Endodermal cell (in vitro differentiated cells): ENCODE results near the gene SCYGR3. TPM values are rescaled to one million over a fixed set of nuclear protein-coding genes. Genes with fewer than 3 reads are reported as not detected.

Experiments used
- DNase-seq: peaks from one replicate; pipeline ENCODE4 v3.0.0-alpha.2; 2017
- H3K27ac ChIP-seq: 2 replicates; pipeline ENCODE4 v1.5.1; 2013; ENCODE audit warnings: mild to moderate bottlenecking, low read depth, low read length, moderate library complexity
- H3K27me3 ChIP-seq: 2 replicates; pipeline ENCODE4 v1.6.1; 2013; ENCODE audit warnings: mild to moderate bottlenecking, low read length, moderate library complexity; ENCODE audit not compliant: insufficient read depth, control insufficient read depth, poor library complexity, severe bottlenecking
- H3K36me3 ChIP-seq: 2 replicates; pipeline ENCODE4 v1.7.0; 2013; ENCODE audit warnings: mild to moderate bottlenecking, low read length, moderate library complexity; ENCODE audit not compliant: control insufficient read depth, insufficient read depth
- H3K4me1 ChIP-seq: one replicate; pipeline ENCODE4 v1.7.0; 2013; ENCODE audit warnings: low read length; ENCODE audit not compliant: control insufficient read depth, insufficient read depth
- H3K4me3 ChIP-seq: 2 replicates; pipeline ENCODE4 v1.5.1; 2013; ENCODE audit warnings: mild to moderate bottlenecking, low read length, moderate library complexity
- H3K9ac ChIP-seq: 2 replicates; pipeline ENCODE4 v1.6.1; 2013; ENCODE audit warnings: mild to moderate bottlenecking, low read length, moderate library complexity; ENCODE audit not compliant: poor library complexity, severe bottlenecking; ENCODE audit errors: extremely low read depth
- H3K9me3 ChIP-seq: 2 replicates; pipeline ENCODE4 v1.6.1; 2013; ENCODE audit warnings: mild to moderate bottlenecking, low read length, moderate library complexity; ENCODE audit not compliant: control insufficient read depth
- H3K27ac Mint-ChIP-seq: 2 replicates; pipeline ENCODE4 v1.8.0; 2020; ENCODE audit warnings: mixed read lengths
- H3K27me3 Mint-ChIP-seq: 2 replicates; pipeline ENCODE4 v1.8.0; 2021; ENCODE audit warnings: mild to moderate bottlenecking, mixed read lengths; ENCODE audit not compliant: insufficient read depth
- H3K36me3 Mint-ChIP-seq: 2 replicates; pipeline ENCODE4 v1.8.0; 2020; ENCODE audit warnings: low read depth, mixed read lengths
- H3K4me1 Mint-ChIP-seq: 2 replicates; pipeline ENCODE4 v1.8.0; 2020; ENCODE audit warnings: mixed read lengths
- H3K4me3 Mint-ChIP-seq: 2 replicates; pipeline ENCODE4 v1.8.0; 2020; ENCODE audit warnings: mild to moderate bottlenecking, moderate library complexity, mixed read lengths
- H3K9me3 Mint-ChIP-seq: 2 replicates; pipeline ENCODE4 v1.8.0; 2020; ENCODE audit warnings: mild to moderate bottlenecking, mixed read lengths
- CTCF ChIP-seq: fragments of 200-600 bp; sonication (generic); conservative IDR thresholded peaks from 2 replicates; pipeline ENCODE4 v1.5.0; 2021; ENCODE audit warnings: antibody characterized with exemption, mild to moderate bottlenecking
- WGBS, 2 experiments: methylation state at CpG; one replicate each; pipeline versions ENCODE4 v1.1.5 to v1.1.7; 2013; ENCODE audit warnings: missing lambda C conversion rate in 2 of 2, mixed read lengths in 1 of 2; ENCODE audit not compliant: insufficient coverage in 1 of 2, insufficient read length in 1 of 2; 5-methylcytosine and 5-hydroxymethylcytosine counted together
- long read RNA-seq, 4 experiments: library from polyadenylated mRNA in 2 of 4; library from RNA in 1 of 4; library from capped mRNA in 1 of 4; stranded (forward) in 3 of 4; unstranded in 1 of 4; transcript quantifications; one replicate each; pipeline ENCODE4 v2.0.0, GENCODE V29; 2020 to 2021; ENCODE audit warnings: inconsistent platforms in 1 of 4
- polyA plus RNA-seq, 2 experiments: library from polyadenylated mRNA; stranded (reverse); fragments of 50-300 nt; gene quantifications; one replicate each; pipeline ENCODE4 v1.2.3, GENCODE V29; 2013
- total RNA-seq, 2 donors: library from RNA; stranded (reverse); fragmentation: NEBNext Ultra II Directional in 1 of 2; extraction: Animal tissue kit (Norgen Biotek cat#: 25700) in 1 of 2; gene quantifications; 2 replicates in 1 of 2; 3 replicates in 1 of 2; pipeline ENCODE4 v1.2.1, GENCODE V29; 2021

SCYGR3 gene
- not detected for total RNA-seq
- polyA plus RNA-seq (2013, experiment 1 of 2) = not detected
- not detected for polyA plus RNA-seq (2013, experiment 2 of 2)
- long read RNA-seq, experiment 1 = 0 reads
- long read RNA-seq, experiment 2 = 0 reads
- long read RNA-seq, experiment 3 = 0 reads
- long read RNA-seq, experiment 4 = 0 reads

GRCh38 chr2:227614740-227615139 lies at the start of gene SCYGR3:
TSS of gene SCYGR3 (minus strand) at chr2:227614840. CDS start at chr2:227614840, 0 bp downstream.
- no peak within 1 kb of the TSS for H3K27ac ChIP-seq
- Mint-ChIP-seq H3K27ac (no peak within 1 kb of the TSS), H3K36me3 (no peaks in the 10 kb centered on the region), H3K27me3 (peaks cover 3% of the 10 kb centered on the region), H3K4me3 (no peak within 1 kb of the TSS), H3K4me1 (peaks cover 17% of the 10 kb centered on the region), H3K9me3 (no peaks in the 10 kb centered on the region)
- no peaks in the 10 kb centered on the region for H3K27me3 ChIP-seq
- H3K9me3 ChIP-seq = no peaks in the 10 kb centered on the region
- H3K36me3 ChIP-seq = no peaks in the 10 kb centered on the region
- H3K4me1 ChIP-seq = peaks cover 4% of the 10 kb centered on the region
- no peak for DNase-seq
- H3K4me3 ChIP-seq = no peak within 1 kb of the TSS
- no peak for TF ChIP-seq CTCF
- 100% methylated on average over 1 of the region's 4 CpGs; no CpG with 5 or more reads in 1 of the 2 experiments for WGBS, 2 experiments
- no peak within 1 kb of the TSS for H3K9ac ChIP-seq

- Mint-ChIP-seq H3K9me3 (no peaks in the 10 kb centered on the region), H3K36me3 (no peaks in the 10 kb centered on the region), H3K27me3 (no peaks in the 10 kb centered on the region), H3K4me1 (peaks cover 15% of the 10 kb centered on the region), H3K4me3 (no peak overlapping the region), H3K27ac (no peak overlapping the region)
- no peaks in the 10 kb centered on the region for H3K36me3 ChIP-seq
- H3K9ac ChIP-seq = no peak overlapping the region
- no peaks in the 10 kb centered on the region for H3K9me3 ChIP-seq
- H3K4me3 ChIP-seq = no peak overlapping the region
- peaks cover 9% of the 10 kb centered on the region for H3K4me1 ChIP-seq
- no peak for DNase-seq
- no peaks in the 10 kb centered on the region for H3K27me3 ChIP-seq
- no peak overlapping the region for H3K27ac ChIP-seq
- TF ChIP-seq CTCF = no peak
- 91% methylated on average over 3 of the region's 3 CpGs for WGBS, 2 experiments
These were observed 47.2 kb upstream of the SCYGR3 start for GRCh38 chr2:227661827-227662226.

- no peaks in the 10 kb centered on the region for H3K36me3 ChIP-seq
- H3K4me3 ChIP-seq = peak overlapping the region; percentile 23
- H3K9me3 ChIP-seq = no peaks in the 10 kb centered on the region
- TF ChIP-seq CTCF = no peak
- H3K4me1 ChIP-seq = peaks cover 9% of the 10 kb centered on the region
- H3K27me3 ChIP-seq = no peaks in the 10 kb centered on the region
- no peak overlapping the region for H3K27ac ChIP-seq
- Mint-ChIP-seq H3K9me3 (no peaks in the 10 kb centered on the region), H3K36me3 (no peaks in the 10 kb centered on the region), H3K27ac (no peak overlapping the region), H3K27me3 (no peaks in the 10 kb centered on the region), H3K4me3 (no peak overlapping the region), H3K4me1 (peaks cover 15% of the 10 kb centered on the region)
- whole genome bisulfite sequencing, 2 experiments = 43 to 48% methylated on average over 3 to 7 of the region's 7 CpGs
- H3K9ac ChIP-seq = no peak overlapping the region
- DNase-seq = peak; percentile 73
These were observed 46.5 kb upstream of the SCYGR3 start for GRCh38 chr2:227661025-227661649.
